Kidney (tissue), 14 donors: ENCODE results near the gene NOD2. TPM values are rescaled to one million over a fixed set of nuclear protein-coding genes. Genes with fewer than 3 reads are reported as not detected.

Experiments used
- DNase-seq, 5 donors: peaks; one replicate each; pipeline ENCODE4 v3.0.0-alpha.2; 2013 to 2020
- FAIRE-seq: peaks from 2 replicates; lab custom pipeline; 2012; peaks lifted over from hg19 to GRCh38; lab: Jason Lieb, UNC
- H3K27ac ChIP-seq, 2 donors: one replicate each; pipeline ENCODE4 v1.7.0; 2013; ENCODE audit warnings: low read depth in 2 of 2, low read length in 2 of 2, inconsistent platforms in 1 of 2
- H3K27me3 ChIP-seq: one replicate; pipeline ENCODE4 v1.7.1; 2013; ENCODE audit warnings: low read length, inconsistent platforms; ENCODE audit not compliant: control insufficient read depth, insufficient read depth
- H3K36me3 ChIP-seq, 3 donors: one replicate each; pipeline versions ENCODE4 v1.7.0 to v1.7.1; 2013; ENCODE audit warnings: low read length in 3 of 3, control low read depth in 1 of 3, inconsistent platforms in 1 of 3; ENCODE audit not compliant: insufficient read depth in 3 of 3, control insufficient read depth in 2 of 3
- H3K4me1 ChIP-seq, 3 donors: one replicate each; pipeline versions ENCODE4 v1.7.0 to v1.7.1; 2013; ENCODE audit warnings: low read length in 3 of 3, inconsistent platforms in 1 of 3, low read depth in 1 of 3; ENCODE audit not compliant: control insufficient read depth in 2 of 3, insufficient read depth in 2 of 3
- H3K4me3 ChIP-seq, 3 donors: one replicate each; pipeline versions ENCODE4 v1.7.0 to v1.8.1; 2013; ENCODE audit warnings: low read length in 3 of 3, control low read depth in 1 of 3, inconsistent platforms in 1 of 3
- H3K9ac ChIP-seq, 3 donors: one replicate each; pipeline versions ENCODE4 v1.7.0 to v1.7.1; 2013; ENCODE audit warnings: low read length in 3 of 3, control low read depth in 1 of 3, inconsistent platforms in 1 of 3
- H3K9me3 ChIP-seq, 3 donors: one replicate each; pipeline versions ENCODE4 v1.7.0 to v1.7.1; 2013; ENCODE audit warnings: low read length in 3 of 3, control low read depth in 1 of 3, inconsistent platforms in 1 of 3; ENCODE audit not compliant: control insufficient read depth in 2 of 3, insufficient read depth in 1 of 3
- CTCF ChIP-seq: IDR thresholded peaks from 3 replicates; pipeline ENCODE4 v1.5.1; 2012; ENCODE audit warnings: mild to moderate bottlenecking, moderate library complexity, borderline replicate concordance; ENCODE audit not compliant: insufficient read depth; ENCODE audit errors: extremely low read depth
- intact Hi-C: fragments of 100-400 bp; cut with DNase I; formaldehyde crosslinking; loops from one replicate; pipeline ENCODE4 v1.11.1; 2022
- polyA plus RNA-seq: library from polyadenylated mRNA; stranded (reverse); fragments of 350-450 nt; fragmentation: Illumina TruSeq; extraction: RNeasy Lipid Tissue Mini Kit (QIAGEN cat#74804); gene quantifications from one replicate; pipeline ENCODE4 v1.2.3, GENCODE V29; 2014; ENCODE audit warnings: low read depth, low replicate concordance; ENCODE audit not compliant: insufficient read depth
- total RNA-seq: library from RNA; stranded (reverse); fragmentation: NEBNext Ultra II Directional; extraction: Animal tissue kit (Norgen Biotek cat#: 25700); gene quantifications from one replicate; pipeline ENCODE4 v1.2.1, GENCODE V29; 2021
- donor health status: control.
- donor health status: control.
- donor health status: control.
- donor health status: control.
- donor health status: control.
- donor health status: DM: yes; HTN: yes; CAD: no.
- donor health status: Normal renal cell carcinoma (clear cell type).

The NOD2 gene
- total and polyA plus RNA-seq, 2 donors from 2014 or later: 0.22 to 3.6 TPM

GRCh38 chr16:50774405-50774804 lies 81.0 kb downstream of the NOD2 start:
- no peak for TF ChIP-seq CTCF
- Histone ChIP-seq H3K4me1 (no peaks in the 10 kb centered on the region), H3K9ac (no peak overlapping the region), H3K27ac (no peak overlapping the region), H3K36me3 (no peaks in the 10 kb centered on the region), H3K4me3 (no peak overlapping the region), H3K27me3 (no peaks in the 10 kb centered on the region), H3K9me3 (no peaks in the 10 kb centered on the region)
- DNase-seq: no peak
- no peak for FAIRE-seq
- intact Hi-C loops: no loop called here

DNA sequence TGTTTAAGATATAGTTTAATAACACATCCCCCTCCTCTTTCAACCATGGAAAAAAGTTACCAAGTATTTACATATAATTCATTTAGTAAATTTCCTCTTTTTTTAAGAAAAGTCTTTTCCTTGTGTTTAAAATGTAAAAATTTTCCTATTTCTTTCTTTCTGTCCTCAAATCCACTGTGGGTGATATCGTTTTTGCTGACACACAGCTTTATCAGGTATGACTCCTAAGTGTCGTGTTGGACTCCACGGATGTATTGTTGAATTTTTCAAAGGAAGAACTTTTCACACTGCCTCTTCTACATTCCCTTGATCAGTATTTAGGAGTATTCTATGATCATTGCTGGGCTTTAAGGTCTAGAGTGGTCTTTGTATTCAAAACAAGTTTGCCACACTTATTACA lies 81.6 kb downstream of the NOD2 start:
- H3K4me3 ChIP-seq: no peak overlapping the region
- H3K27me3 ChIP-seq: no peaks in the 10 kb centered on the region
- FAIRE-seq (no peak), DNase-seq (no peak)
- no peak overlapping the region for H3K27ac ChIP-seq
- no peaks in the 10 kb centered on the region for H3K9me3 ChIP-seq
- H3K9ac ChIP-seq: no peak overlapping the region
- TF ChIP-seq CTCF: no peak
- no peaks in the 10 kb centered on the region for H3K4me1 ChIP-seq
- intact Hi-C loops: no loop called here
- H3K36me3 ChIP-seq: peaks cover 0 to 5% (median 4%) of the 10 kb centered on the region in 3 donors

DNA sequence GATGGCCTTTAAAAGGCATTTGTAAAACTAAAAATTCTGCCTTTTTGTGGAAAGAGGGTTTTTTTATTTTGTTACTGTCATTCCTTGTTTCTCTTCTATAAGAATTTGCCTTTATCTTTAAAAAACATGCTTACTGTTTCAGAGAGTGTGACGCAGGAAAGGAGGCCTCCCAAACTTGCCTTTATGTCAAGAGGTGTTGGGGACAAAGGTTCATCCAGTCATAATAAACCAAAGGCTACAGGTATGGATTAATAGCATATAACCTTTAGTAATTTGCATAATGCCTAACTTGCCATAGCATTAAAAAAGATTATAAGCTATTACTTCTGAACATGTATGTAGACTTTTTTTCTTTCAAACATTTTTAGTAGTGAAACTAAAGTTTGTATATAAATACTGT lies 82.6 kb downstream of the NOD2 start:
- Histone ChIP-seq H3K4me1 (no peaks in the 10 kb centered on the region), H3K27me3 (no peaks in the 10 kb centered on the region), H3K36me3 (peaks cover 0 to 8% (median 5%) of the 10 kb centered on the region in 3 donors), H3K4me3 (no peak overlapping the region), H3K9me3 (no peaks in the 10 kb centered on the region), H3K27ac (no peak overlapping the region), H3K9ac (no peak overlapping the region)
- FAIRE-seq (no peak), DNase-seq (no peak)
- intact Hi-C loops: no loop called here
- no peak for TF ChIP-seq CTCF
